ENCODE measurements around the gene GALNTL6. TPM values are rescaled to one million over a fixed set of nuclear protein-coding genes. Genes with fewer than 3 reads are reported as not detected.

GALNTL6 gene
- total and polyA plus RNA-seq, 9 of the 15 experiments (the other 6 are each of a cell fraction or from before 2014, with no cell fraction given) = 0.18 to 0.50 (median 0.29) TPM

GRCh38 chr4:173057442-173057841, 1244.2 kb downstream of the GALNTL6 start (continued):
- TF ChIP-seq RERE (CRISPR knock-in tag; IDR thresholded peaks at IDR 0.05; ENCODE audit: borderline replicate concordance) (no peak), ZNF764 (CRISPR knock-in tag; IDR thresholded peaks at IDR 0.05; ENCODE audit: low read depth) (no peak), ZNF407 (IDR thresholded peaks at IDR 0.05; ENCODE audit: low read depth) (no peak), GTF2B (IDR thresholded peaks at IDR 0.05; ENCODE audit: extremely low read depth, insufficient read length) (no peak), DEAF1 (CRISPR knock-in tag; IDR thresholded peaks at IDR 0.05) (no peak), CBX3 (IDR thresholded peaks at IDR 0.05; ENCODE audit: borderline replicate concordance in 1 of 2, low read length in 2 of 2) (no peak)

Measured in K562 (cell line).